Stimulated activated CD4-positive, alpha-beta T cell treated with anti-CD3 and anti-CD28 coated beads, Interleukin-1b, Interleukin-23, amount 100 ng/mL, for 24 hours (primary cell): ENCODE data around the gene DLGAP1.

Experiments used
- DNase-seq, 4 experiments: peaks; one replicate each; pipeline ENCODE4 v3.0.0-alpha.2; 2020; ENCODE audit warnings: low read depth in 4 of 4, low spot score in 1 of 4

The DLGAP1 gene

GRCh38 chr18:3906116-3906750, 548.9 kb downstream of the DLGAP1 start:
- DNase-seq, result no peak

DNA sequence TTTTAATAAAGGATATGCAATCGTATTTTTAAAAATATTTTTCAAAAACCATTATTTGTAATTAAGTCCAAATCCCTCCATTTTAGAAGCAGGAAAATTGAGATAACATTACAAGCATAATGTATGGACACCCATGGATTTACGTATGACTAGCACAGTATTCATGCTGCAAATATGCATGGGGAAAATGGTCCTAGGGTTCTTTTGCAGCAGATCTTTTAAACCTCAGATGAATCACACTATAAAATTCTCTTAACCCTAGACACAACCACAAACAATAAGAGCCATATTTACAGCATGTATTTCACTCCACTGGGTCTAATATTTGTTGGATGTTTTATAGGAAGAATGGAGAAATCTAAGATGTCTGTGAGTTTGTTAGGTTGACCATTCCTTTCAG, 551.8 kb downstream of the DLGAP1 start:
- DNase-seq, result no peak

- DNase-seq, result no peak
These were observed 552.4 kb downstream of the DLGAP1 start for GRCh38 chr18:3902676-3903075.

DNA sequence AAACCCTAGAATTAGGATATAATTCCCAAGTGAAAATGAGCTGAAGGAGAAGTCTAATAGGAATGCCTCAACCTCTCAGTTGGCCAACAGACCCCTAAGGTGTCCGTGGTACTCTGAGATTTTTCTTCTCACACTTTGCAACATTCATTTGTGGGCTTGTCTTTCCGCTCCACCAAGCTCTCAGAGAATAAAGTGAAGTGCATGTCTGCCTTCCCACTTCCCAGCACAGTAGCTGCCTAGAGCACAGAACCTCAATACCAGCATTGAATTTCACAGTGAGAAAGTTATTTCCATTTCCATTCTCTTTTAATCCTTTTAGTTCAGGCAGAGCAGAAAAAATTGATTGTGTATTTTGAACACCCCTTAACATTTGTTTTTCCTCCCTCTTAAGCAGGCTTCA, 553.3 kb downstream of the DLGAP1 start:
- no peak for DNase-seq

DNA sequence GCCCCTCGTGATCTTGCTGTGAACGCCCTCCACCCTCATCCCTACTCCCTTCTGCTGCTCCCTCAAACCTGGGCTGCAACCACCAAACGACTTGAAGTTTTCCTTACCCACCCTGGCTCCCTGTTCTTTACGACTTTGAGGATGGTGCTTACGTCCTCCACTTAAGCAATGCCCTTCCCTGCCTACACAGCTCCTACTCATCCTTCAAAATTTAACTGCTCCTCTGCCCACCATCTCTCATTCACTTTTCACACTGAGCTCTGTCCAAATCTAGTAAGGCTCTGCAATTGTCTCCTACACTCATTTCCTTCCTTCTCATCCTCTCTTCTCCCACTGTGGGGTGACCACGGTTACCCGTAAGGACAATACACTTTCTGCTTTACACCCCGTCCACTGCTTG, 554.1 kb downstream of the DLGAP1 start:
- no peak for DNase-seq

DNA sequence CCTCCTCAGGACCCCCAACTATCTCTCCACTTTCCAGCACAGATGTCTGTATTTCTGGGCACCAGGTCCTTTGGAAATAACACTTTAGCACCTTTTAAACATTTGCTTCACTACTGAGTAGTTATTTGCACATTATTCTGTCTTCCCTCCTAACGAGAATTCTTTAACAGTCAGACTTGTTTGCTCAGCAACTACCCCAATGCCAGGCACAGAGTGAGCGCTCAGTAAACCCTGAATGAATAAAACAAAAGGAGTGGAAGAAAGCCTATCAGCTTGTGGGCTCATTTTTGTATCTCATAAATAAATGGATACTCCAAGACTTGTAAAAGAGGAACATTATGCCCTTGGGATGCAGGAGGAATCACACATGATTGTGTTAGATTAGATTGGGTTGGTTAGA, 554.8 kb downstream of the DLGAP1 start:
- no peak for DNase-seq

- DNase-seq, result no peak
These were observed 556.1 kb downstream of the DLGAP1 start for GRCh38 chr18:3898861-3899613.

- DNase-seq, result no peak
These were observed 563.0 kb downstream of the DLGAP1 start for GRCh38 chr18:3892152-3892551.

GRCh38 chr18:3891245-3891644, 563.9 kb downstream of the DLGAP1 start:
- no peak for DNase-seq

DNA sequence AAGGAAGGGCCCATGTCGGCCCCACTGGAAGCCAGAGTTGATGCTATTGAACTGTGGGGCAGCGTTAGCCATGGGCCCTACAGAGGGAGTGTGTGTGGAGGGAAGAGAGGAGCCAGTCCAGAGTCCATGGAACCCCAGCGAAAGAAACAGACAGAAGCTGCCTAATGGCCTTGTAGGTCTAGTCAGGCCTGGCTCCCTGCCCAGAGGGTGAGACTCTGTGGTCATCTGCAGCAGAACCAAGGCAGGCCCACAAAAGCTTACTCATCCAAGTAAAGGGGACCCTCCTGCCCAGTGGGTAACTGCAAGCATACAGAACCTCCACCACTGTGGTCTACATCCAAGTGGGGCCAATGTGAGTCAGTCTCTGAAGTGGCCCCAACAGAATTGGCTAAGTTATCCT, 565.3 kb downstream of the DLGAP1 start:
- no peak for DNase-seq

DNA sequence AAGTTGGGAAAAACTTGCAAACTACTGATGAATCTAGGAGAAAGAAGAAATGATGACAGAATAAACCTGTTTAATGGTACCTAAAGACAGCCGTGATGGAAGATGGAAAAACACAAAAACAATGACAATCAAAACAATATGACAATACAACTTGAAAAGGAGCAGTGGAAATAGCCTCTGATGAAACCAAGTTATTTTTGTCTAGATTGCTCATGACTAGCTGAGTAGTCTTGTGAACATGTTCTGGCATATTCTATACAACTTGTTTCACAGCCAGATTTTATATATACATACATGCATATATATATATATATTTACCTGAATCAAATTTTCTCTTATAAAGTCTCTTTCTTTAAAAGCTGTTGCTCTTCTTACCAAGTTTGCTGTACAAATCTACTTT, 566.0 kb downstream of the DLGAP1 start:
- no peak for DNase-seq

DNA sequence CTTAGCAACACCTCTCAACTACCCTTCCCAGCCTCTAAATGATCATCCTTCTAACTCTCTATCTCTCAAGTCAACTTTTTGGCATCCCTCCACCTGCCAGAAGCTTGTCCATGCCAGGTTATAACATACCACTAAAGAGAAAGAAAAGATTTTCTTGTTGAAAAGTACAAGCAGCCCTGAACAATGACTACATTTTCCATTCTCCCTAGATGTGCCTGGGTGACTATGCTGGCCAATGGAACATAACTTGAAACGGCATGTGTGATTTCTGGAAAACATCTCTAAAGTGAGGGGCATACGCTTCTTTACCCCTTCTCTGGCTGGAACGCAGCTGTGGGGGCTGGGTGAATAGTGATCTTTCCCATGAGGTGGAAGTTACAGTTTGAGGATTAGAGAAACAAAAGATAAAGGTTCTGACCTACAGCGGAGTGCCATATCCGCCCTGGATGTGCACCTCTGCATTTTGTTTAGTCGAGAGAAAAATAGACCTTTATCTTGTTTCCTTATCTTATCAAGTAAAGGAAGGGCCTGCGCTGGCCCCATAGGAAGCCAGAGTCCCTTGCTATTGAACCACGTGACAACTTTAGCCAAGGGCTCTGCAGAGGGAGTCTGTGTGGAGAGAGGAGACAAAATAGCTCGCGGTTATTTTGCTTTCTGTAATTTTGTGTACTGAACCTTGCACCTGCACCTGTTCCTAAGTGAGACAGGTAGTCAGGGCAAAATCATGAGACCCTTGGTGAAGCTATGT, 568.4 kb downstream of the DLGAP1 start:
- no peak for DNase-seq

DNA sequence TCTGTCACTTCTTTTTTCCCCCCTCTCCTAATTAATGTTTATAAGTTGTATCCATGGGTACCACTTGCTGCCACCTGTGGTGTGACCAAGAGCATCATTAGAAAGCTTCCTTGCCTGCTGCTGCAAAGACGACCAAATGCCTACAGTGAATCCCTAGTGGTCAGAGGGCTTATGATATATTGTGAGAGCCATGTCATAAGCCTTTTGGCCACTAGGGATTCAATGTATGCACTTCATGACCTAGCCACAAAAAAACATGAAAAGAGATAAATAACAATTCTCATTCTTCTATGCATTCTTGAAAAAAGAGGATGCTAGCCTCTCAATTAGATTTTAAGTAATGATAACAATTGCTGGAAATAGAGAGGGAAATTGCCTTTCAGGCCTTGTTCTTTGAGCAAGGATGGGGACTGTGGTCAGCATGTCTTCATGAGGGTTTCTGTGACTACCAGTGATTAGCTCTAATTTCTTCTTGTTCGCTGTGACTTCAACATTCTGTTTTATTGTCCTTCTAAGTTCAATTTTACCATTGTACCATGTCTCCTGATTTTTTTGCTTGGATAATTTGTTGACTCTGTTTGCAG, 569.8 kb downstream of the DLGAP1 start:
- no peak for DNase-seq

DNA sequence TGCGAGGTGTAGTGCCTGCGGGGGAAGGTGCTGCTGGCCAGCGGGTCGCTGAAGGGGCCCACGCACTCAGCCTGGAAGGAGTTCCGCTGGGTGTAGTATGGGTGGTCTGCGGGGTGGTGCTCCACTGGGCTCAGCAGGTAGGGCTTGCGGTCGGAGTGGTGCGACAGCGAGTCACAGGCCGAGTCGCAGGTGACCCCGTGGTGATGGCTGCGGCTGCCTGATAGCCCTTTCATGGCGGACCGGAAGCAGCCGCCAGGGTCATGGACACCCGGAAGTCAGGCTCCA, 575.3 kb downstream of the DLGAP1 start:
- DNase-seq, result no peak

DNA sequence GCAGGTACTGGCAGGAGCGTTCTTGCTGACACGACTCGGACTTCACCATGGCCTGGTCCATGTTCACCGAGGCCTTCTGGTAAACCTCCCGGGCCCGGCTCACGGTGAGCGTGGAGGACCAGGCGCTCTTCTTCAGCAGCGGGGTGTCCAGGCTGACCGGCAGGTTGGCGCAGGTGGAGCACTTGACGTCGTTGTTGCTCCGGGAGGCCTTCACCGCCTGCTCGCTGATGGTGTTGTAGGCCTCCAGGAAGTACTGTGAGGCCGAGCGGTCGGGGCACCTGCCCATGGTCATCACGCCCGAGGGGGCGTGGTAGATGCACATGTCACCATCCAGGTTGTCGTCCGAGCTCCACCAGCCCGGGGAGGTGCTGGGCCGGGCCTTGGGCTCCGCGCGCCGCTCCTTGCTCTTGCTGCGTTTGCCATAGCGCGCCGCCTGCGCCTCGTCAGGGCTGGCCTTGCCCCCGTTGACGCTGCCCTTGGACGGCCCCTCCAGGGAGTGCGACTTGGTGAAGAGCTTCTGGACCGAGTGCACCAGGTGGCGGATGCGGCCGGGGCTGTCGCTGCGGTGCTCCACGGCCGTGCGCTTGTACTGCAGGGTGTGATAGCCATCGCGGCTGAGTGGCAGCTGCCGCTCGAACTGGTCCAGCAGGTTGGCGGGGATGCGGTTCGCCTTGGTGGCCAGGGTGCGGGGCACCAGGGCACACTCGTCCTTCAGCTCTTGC, 575.8 kb downstream of the DLGAP1 start:
- DNase-seq, result no peak

- no peak for DNase-seq
These were observed 576.7 kb downstream of the DLGAP1 start for GRCh38 chr18:3878401-3878800.

DNA sequence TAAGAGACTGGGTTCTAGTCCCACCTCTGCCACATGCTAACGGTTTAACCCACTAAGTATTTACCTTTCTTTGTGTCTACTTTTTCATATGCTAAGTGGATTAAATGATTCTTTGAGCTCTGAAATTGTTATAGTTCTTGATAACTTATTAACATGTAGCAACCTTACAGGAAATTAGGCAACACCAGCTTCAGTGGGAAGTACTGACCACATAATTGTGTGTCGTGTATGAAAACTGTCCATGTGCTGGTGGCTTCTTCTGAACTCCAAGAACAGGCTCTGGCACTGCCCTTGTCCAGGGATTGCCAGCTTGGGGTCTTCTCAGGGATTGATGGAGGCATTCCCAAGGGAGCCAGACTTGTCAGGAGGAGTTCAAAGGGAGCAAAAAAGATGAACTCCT, 577.4 kb downstream of the DLGAP1 start:
- DNase-seq, result no peak

DNA sequence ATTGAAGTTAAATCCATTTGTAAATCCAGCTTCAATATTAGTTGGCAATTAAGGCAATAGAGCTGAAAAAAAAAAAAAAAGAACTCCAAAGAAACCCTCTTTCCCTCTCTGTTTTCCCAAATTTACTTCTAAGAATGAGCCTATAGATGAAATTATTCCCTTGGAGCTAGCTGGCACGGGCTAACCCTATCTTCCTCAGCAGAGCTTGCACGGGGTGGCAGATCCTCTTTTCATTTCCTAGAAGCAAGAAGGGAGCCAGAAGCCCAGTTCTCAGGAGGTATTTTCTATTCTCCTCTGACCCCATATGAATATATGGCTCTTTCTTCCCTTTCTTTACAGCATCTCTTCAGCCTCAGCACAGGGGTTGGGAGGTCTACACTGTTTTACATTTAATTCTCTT, 579.1 kb downstream of the DLGAP1 start:
- DNase-seq, result no peak

GRCh38 chr18:3875376-3875775, 579.7 kb downstream of the DLGAP1 start:
- no peak for DNase-seq

DNA sequence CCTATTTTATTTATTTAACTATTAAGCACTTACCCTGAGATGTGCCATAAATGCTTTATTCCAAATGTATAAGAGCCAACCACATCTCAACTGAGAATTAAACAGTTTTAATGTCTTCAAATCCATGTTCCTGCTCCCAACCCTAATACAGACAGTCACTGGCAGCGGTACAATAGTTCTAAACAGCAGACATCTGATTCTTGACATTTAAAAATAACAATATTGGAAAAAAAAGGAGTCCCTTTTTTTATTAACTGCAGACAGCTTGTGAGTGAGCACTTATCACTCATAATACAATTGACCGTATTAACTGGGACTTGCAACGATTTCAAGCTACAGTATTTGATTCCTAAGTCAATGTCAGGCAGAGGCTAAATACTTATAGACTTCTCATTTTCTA, 580.5 kb downstream of the DLGAP1 start:
- no peak for DNase-seq

GRCh38 chr18:3874125-3874524, 581.0 kb downstream of the DLGAP1 start:
- DNase-seq, result no peak

- DNase-seq, result no peak
These were observed 581.4 kb downstream of the DLGAP1 start for GRCh38 chr18:3873698-3874097.
